ENCODE measurements around the gene GPHN. TPM values are rescaled to one million over a fixed set of nuclear protein-coding genes. Genes with fewer than 3 reads are reported as not detected.

GPHN gene
- total RNA-seq, 1 donor from 2014 or later: 12.5 TPM

- Histone ChIP-seq H3K4me1 (no peaks in the 10 kb centered on the region), H3K36me3 (no peaks in the 10 kb centered on the region), H3K9me3 (peaks cover 15% of the 10 kb centered on the region), H3K4me3 (no peak overlapping the region), H3K27me3 (no peaks in the 10 kb centered on the region), H3K27ac (no peak overlapping the region)
- TF ChIP-seq POLR2A (IDR thresholded peaks at IDR 0.05): no peak
- no peak for TF ChIP-seq POLR2AphosphoS5 (IDR thresholded peaks at IDR 0.05; ENCODE audit: insufficient read depth in 1 of 2, low read depth in 1 of 2)
- TF ChIP-seq CTCF (IDR thresholded peaks at IDR 0.05): no peak
- intact Hi-C loops (cut with DNase I): no loop called here
- no peak for DNase-seq (ENCODE audit: extremely low spot score in 2 of 2)
These were observed 169.8 kb downstream of the GPHN start for GRCh38 chr14:66677780-66678179.

GRCh38 chr14:66680216-66680615 is 172.3 kb downstream of the GPHN start:
- DNase-seq (ENCODE audit: extremely low spot score in 2 of 2): no peak
- TF ChIP-seq CTCF (IDR thresholded peaks at IDR 0.05) (no peak), POLR2AphosphoS5 (IDR thresholded peaks at IDR 0.05; ENCODE audit: insufficient read depth in 1 of 2, low read depth in 1 of 2) (no peak), POLR2A (IDR thresholded peaks at IDR 0.05) (no peak)
- peaks cover 15% of the 10 kb centered on the region for H3K9me3 ChIP-seq
- H3K4me3 ChIP-seq: no peak overlapping the region
- no peaks in the 10 kb centered on the region for H3K36me3 ChIP-seq
- no peak overlapping the region for H3K27ac ChIP-seq
- H3K4me1 ChIP-seq: no peaks in the 10 kb centered on the region
- intact Hi-C loops (cut with DNase I): no loop called here
- no peaks in the 10 kb centered on the region for H3K27me3 ChIP-seq

- Histone ChIP-seq H3K27me3 (no peaks in the 10 kb centered on the region), H3K4me3 (no peak overlapping the region), H3K27ac (no peak overlapping the region), H3K9me3 (no peaks in the 10 kb centered on the region), H3K36me3 (no peaks in the 10 kb centered on the region), H3K4me1 (no peaks in the 10 kb centered on the region)
- DNase-seq (ENCODE audit: extremely low spot score in 2 of 2): no peak
- no peak for TF ChIP-seq POLR2AphosphoS5 (IDR thresholded peaks at IDR 0.05; ENCODE audit: insufficient read depth in 1 of 2, low read depth in 1 of 2)
- TF ChIP-seq POLR2A (IDR thresholded peaks at IDR 0.05): no peak
- no peak for TF ChIP-seq CTCF (IDR thresholded peaks at IDR 0.05)
- intact Hi-C loops (cut with DNase I): no loop called here
These were observed 188.4 kb downstream of the GPHN start for GRCh38 chr14:66696326-66696725.

- intact Hi-C loops (cut with DNase I): no loop called here
- no peak for DNase-seq (ENCODE audit: extremely low spot score in 2 of 2)
These were observed 190.6 kb downstream of the GPHN start for GRCh38 chr14:66698503-66698902.

GRCh38 chr14:66701813-66702212 is 193.9 kb downstream of the GPHN start:
- TF ChIP-seq POLR2AphosphoS5 (IDR thresholded peaks at IDR 0.05; ENCODE audit: insufficient read depth in 1 of 2, low read depth in 1 of 2): no peak
- TF ChIP-seq POLR2A (IDR thresholded peaks at IDR 0.05): no peak
- TF ChIP-seq CTCF (IDR thresholded peaks at IDR 0.05): no peak
- H3K36me3 ChIP-seq: no peaks in the 10 kb centered on the region
- peaks cover 4% of the 10 kb centered on the region for H3K9me3 ChIP-seq
- no peaks in the 10 kb centered on the region for H3K4me1 ChIP-seq
- intact Hi-C loops (cut with DNase I): no loop called here
- H3K4me3 ChIP-seq: no peak overlapping the region
- no peak for DNase-seq (ENCODE audit: extremely low spot score in 2 of 2)
- H3K27ac ChIP-seq: no peak overlapping the region
- no peaks in the 10 kb centered on the region for H3K27me3 ChIP-seq

More at GRCh38 chr14:66698503-66698902, 190.6 kb downstream of the GPHN start:
- H3K4me1 ChIP-seq: no peaks in the 10 kb centered on the region
- no peaks in the 10 kb centered on the region for H3K9me3 ChIP-seq
- H3K4me3 ChIP-seq: no peak overlapping the region
- H3K27me3 ChIP-seq: no peaks in the 10 kb centered on the region
- TF ChIP-seq POLR2AphosphoS5 (IDR thresholded peaks at IDR 0.05; ENCODE audit: insufficient read depth in 1 of 2, low read depth in 1 of 2): no peak
- TF ChIP-seq CTCF (IDR thresholded peaks at IDR 0.05): no peak
- TF ChIP-seq POLR2A (IDR thresholded peaks at IDR 0.05): no peak
- H3K36me3 ChIP-seq: no peaks in the 10 kb centered on the region
- no peak overlapping the region for H3K27ac ChIP-seq
